Hepatocyte (in vitro differentiated cells): ENCODE measurements around the gene CDH11.

Source experiments
- EZH2 ChIP-seq: fragments of 200-600 bp; sonication (generic); IDR thresholded peaks from 2 replicates; pipeline ENCODE4 v1.6.1; 2016; ENCODE audit warnings: antibody characterized with exemption, mild to moderate bottlenecking, borderline replicate concordance
- EZH2phosphoT487 ChIP-seq: fragments of 200-600 bp; sonication (generic); IDR thresholded peaks from one replicate; pipeline ENCODE4 v1.6.1; 2018; ENCODE audit warnings: antibody characterized with exemption, mild to moderate bottlenecking, low read depth, moderate library complexity; ENCODE audit not compliant: unreplicated experiment, severe bottlenecking
- TF ChIP-seq, protein P1 (sequence below): fragments of 200-600 bp; sonication (generic); IDR thresholded peaks from 2 replicates; pipeline ENCODE4 v1.5.1; 2016; ENCODE audit warnings: antibody characterized with exemption, mild to moderate bottlenecking; ENCODE audit not compliant: poor library complexity

DNA sequence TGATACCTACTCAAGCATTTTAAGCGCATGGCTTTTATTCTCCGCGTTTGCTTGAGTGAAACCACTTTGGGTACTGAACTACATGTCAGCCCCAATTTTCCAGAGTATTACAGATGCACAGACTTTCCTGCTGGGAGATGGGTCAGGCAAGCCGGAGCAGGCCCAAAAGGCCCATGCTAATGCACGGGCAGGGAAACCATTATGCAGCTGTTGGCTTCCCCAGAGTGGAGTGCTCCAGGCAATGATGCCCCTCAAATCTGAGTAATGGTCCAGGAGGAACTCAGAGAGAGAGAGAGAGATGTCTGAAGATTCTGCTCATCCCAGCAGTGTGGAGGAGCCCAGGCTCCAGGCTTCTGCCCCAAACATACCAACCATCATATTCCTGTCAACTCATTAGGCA, 80.2 kb downstream of the CDH11 start:
- TF ChIP-seq, protein P1, sequence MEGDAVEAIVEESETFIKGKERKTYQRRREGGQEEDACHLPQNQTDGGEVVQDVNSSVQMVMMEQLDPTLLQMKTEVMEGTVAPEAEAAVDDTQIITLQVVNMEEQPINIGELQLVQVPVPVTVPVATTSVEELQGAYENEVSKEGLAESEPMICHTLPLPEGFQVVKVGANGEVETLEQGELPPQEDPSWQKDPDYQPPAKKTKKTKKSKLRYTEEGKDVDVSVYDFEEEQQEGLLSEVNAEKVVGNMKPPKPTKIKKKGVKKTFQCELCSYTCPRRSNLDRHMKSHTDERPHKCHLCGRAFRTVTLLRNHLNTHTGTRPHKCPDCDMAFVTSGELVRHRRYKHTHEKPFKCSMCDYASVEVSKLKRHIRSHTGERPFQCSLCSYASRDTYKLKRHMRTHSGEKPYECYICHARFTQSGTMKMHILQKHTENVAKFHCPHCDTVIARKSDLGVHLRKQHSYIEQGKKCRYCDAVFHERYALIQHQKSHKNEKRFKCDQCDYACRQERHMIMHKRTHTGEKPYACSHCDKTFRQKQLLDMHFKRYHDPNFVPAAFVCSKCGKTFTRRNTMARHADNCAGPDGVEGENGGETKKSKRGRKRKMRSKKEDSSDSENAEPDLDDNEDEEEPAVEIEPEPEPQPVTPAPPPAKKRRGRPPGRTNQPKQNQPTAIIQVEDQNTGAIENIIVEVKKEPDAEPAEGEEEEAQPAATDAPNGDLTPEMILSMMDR = no peak
- TF ChIP-seq EZH2phosphoT487 = no peak
- TF ChIP-seq EZH2 = no peak
